Fibroblast of lung (primary cell): ENCODE data around the gene GAD1. TPM values are rescaled to one million over a fixed set of nuclear protein-coding genes. Genes with fewer than 3 reads are reported as not detected.

Experiments used
- DNase-seq, 2 donors: peaks; one replicate each; pipeline versions ENCODE4 v3.0.0 to v3.0.0-alpha.2; 2010; ENCODE audit warnings: low read depth in 2 of 2
- H2AFZ ChIP-seq: 2 replicates; pipeline ENCODE4 v1.5.1; 2012; ENCODE audit warnings: low read length, control low read depth, inconsistent platforms
- H3K27ac ChIP-seq: 2 replicates; pipeline ENCODE4 v1.5.1; 2011; ENCODE audit warnings: low read length, control low read depth; ENCODE audit not compliant: insufficient read depth
- H3K27me3 ChIP-seq: 2 replicates; pipeline ENCODE4 v1.5.1; 2011; ENCODE audit warnings: mild to moderate bottlenecking, low read length; ENCODE audit not compliant: control insufficient read depth, insufficient read depth
- H3K36me3 ChIP-seq: 2 replicates; pipeline ENCODE4 v1.5.1; 2011; ENCODE audit warnings: low read length; ENCODE audit not compliant: control insufficient read depth, insufficient read depth
- H3K4me1 ChIP-seq: 2 replicates; pipeline ENCODE4 v1.5.1; 2011; ENCODE audit warnings: low read length; ENCODE audit not compliant: control insufficient read depth, insufficient read depth; ENCODE audit errors: extremely low read depth
- H3K4me2 ChIP-seq: 2 replicates; pipeline ENCODE4 v1.5.1; 2011; ENCODE audit warnings: low read length, control low read depth; ENCODE audit not compliant: insufficient read depth; ENCODE audit errors: extremely low read depth
- H3K4me3 ChIP-seq, 4 experiments: fragments of 200-600 bp in 1 of 4; sonication (generic) in 1 of 4; replicated peaks in 1 of 4; 2 replicates each; pipeline ENCODE4 v1.5.1; 2011 to 2016; ENCODE audit warnings: low read length in 4 of 4, low read depth in 3 of 4, mild to moderate bottlenecking in 3 of 4, control low read depth in 2 of 4, inconsistent platforms in 1 of 4, mixed read lengths in 1 of 4; ENCODE audit not compliant: insufficient read depth in 1 of 4; ENCODE audit errors: control extremely low read depth in 1 of 4
- H3K79me2 ChIP-seq: 2 replicates; pipeline ENCODE4 v1.5.1; 2012; ENCODE audit warnings: mild to moderate bottlenecking, low read length, inconsistent platforms; ENCODE audit not compliant: control insufficient read depth, insufficient read depth
- H3K9ac ChIP-seq: 2 replicates; pipeline ENCODE4 v1.5.1; 2011; ENCODE audit warnings: mild to moderate bottlenecking, low read length, control low read depth; ENCODE audit not compliant: insufficient read depth
- H3K9me3 ChIP-seq: 2 replicates; pipeline ENCODE4 v1.5.1; 2012; ENCODE audit warnings: low read depth, low read length; ENCODE audit not compliant: control insufficient read depth, insufficient read depth
- H4K20me1 ChIP-seq: 2 replicates; pipeline ENCODE4 v1.5.1; 2011; ENCODE audit warnings: low read length; ENCODE audit not compliant: control insufficient read depth, insufficient read depth; ENCODE audit errors: extremely low read depth
- CTCF ChIP-seq, 2 donors: IDR thresholded peaks in 1 of 2; conservative IDR thresholded peaks in 1 of 2; 1 replicate in 1 of 2; 2 replicates in 1 of 2; pipeline ENCODE4 v1.5.1; 2011 to 2012; ENCODE audit warnings: low read length in 2 of 2, control low read depth in 1 of 2, inconsistent platforms in 1 of 2, low read depth in 1 of 2, mild to moderate bottlenecking in 1 of 2
- EZH2 ChIP-seq: IDR thresholded peaks from 2 replicates; pipeline ENCODE4 v1.5.1; 2012; ENCODE audit warnings: low read length, control low read depth, mild to moderate bottlenecking; ENCODE audit errors: missing control alignments
- polyA plus RNA-seq, 2 donors: library from polyadenylated mRNA; depleted of rRNA in 1 of 2; stranded (reverse) in 1 of 2; unstranded in 1 of 2; fragments of >200 nt; gene quantifications; 2 replicates each; pipeline ENCODE4 v1.2.1, GENCODE V29; 2011 to 2012; ENCODE audit warnings: missing spikeins in 1 of 2
- total RNA-seq: library from RNA; depleted of rRNA; stranded (reverse); fragments of >200 nt; gene quantifications from 2 replicates; pipeline ENCODE4 v1.2.1, GENCODE V29; 2014

GAD1 gene
- total and polyA plus RNA-seq, 2 donors (not counting 1 experiment from before 2014, with no cell fraction given) = 0.12 to 0.33 TPM

GRCh38 chr2:170896622-170897021, 79.9 kb downstream of the GAD1 start:
- no peaks in the 10 kb centered on the region for H3K9me3 ChIP-seq
- H3K36me3 ChIP-seq = no peaks in the 10 kb centered on the region
- H3K79me2 ChIP-seq = no peaks in the 10 kb centered on the region
- TF ChIP-seq EZH2 (no peak), CTCF (conservative IDR thresholded peaks at IDR 0.05 in 1 of 2, IDR thresholded peaks at IDR 0.05 in 1 of 2; ENCODE audit: low read depth in 1 of 2, low read length in 2 of 2) (no peak)
- H3K4me1 ChIP-seq = no peaks in the 10 kb centered on the region
- no peak overlapping the region for H3K27ac ChIP-seq
- H4K20me1 ChIP-seq = no peaks in the 10 kb centered on the region
- no peaks in the 10 kb centered on the region for H3K27me3 ChIP-seq
- H3K4me2 ChIP-seq = no peak overlapping the region
- H3K9ac ChIP-seq = no peak overlapping the region
- H3K4me3 ChIP-seq = no peak overlapping the region
- no peak overlapping the region for H2AFZ ChIP-seq
- DNase-seq = no peak

DNA sequence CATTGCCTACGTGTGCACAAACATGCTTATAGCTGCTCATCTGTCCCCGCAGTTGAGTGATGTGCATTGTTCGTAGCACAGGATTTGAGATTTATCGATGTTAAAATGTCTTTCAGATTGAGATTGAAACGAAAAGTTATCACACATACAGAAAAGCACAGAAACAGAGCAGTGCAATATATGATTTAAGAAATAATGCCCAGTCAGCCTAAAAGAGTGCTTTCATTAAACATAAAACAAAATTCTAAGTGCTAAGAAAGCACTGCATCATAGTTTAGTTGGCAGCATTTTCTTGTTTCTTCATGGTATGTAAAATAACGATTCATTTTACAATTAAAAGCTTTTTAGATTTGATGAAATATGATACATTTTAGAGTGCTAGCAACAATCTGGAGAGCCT, 80.4 kb downstream of the GAD1 start:
- no peak for DNase-seq
- TF ChIP-seq EZH2 (no peak), CTCF (conservative IDR thresholded peaks at IDR 0.05 in 1 of 2, IDR thresholded peaks at IDR 0.05 in 1 of 2; ENCODE audit: low read depth in 1 of 2, low read length in 2 of 2) (no peak)
- H3K4me1 ChIP-seq = no peaks in the 10 kb centered on the region
- no peaks in the 10 kb centered on the region for H4K20me1 ChIP-seq
- H3K36me3 ChIP-seq = no peaks in the 10 kb centered on the region
- no peak overlapping the region for H2AFZ ChIP-seq
- H3K79me2 ChIP-seq = no peaks in the 10 kb centered on the region
- no peak overlapping the region for H3K4me3 ChIP-seq
- H3K9me3 ChIP-seq = no peaks in the 10 kb centered on the region
- no peaks in the 10 kb centered on the region for H3K27me3 ChIP-seq
- no peak overlapping the region for H3K4me2 ChIP-seq
- no peak overlapping the region for H3K27ac ChIP-seq
- H3K9ac ChIP-seq = no peak overlapping the region

DNA sequence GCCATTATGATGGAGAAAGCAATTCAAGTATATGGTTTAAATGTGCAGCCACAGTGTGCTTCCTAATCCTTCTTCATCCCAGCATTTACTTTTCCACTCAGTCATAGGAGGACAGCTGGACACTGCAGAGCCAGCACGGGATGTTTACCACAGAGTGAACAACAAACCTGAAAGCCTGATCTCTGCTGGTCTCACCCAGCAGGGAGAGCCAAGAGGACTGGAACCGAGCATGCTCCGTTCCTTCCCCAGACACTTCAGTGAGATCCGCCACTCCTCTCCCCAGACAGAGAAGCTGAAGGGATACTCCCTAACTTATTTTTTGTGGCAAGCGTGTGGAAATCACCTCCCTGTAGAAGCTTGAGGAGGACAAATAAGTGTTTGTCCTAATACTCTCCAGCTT, 89.2 kb downstream of the GAD1 start:
- H3K36me3 ChIP-seq = no peaks in the 10 kb centered on the region
- H2AFZ ChIP-seq = no peak overlapping the region
- H4K20me1 ChIP-seq = no peaks in the 10 kb centered on the region
- no peak overlapping the region for H3K4me3 ChIP-seq
- no peaks in the 10 kb centered on the region for H3K4me1 ChIP-seq
- no peaks in the 10 kb centered on the region for H3K79me2 ChIP-seq
- H3K27ac ChIP-seq = no peak overlapping the region
- H3K9ac ChIP-seq = no peak overlapping the region
- no peaks in the 10 kb centered on the region for H3K9me3 ChIP-seq
- no peak overlapping the region for H3K4me2 ChIP-seq
- DNase-seq = no peak
- peaks cover 3% of the 10 kb centered on the region for H3K27me3 ChIP-seq
- TF ChIP-seq CTCF (conservative IDR thresholded peaks at IDR 0.05 in 1 of 2, IDR thresholded peaks at IDR 0.05 in 1 of 2; ENCODE audit: low read depth in 1 of 2, low read length in 2 of 2) (no peak), EZH2 (no peak)

Other genes with a start within 250 kb of the GAD1 start
- under 0.01 TPM in 1 of 2 replicates, not detected in the other for gene SP5, start 101.5 kb upstream of the GAD1 start, total RNA-seq
- not detected in 2 replicates for gene SP5, start 101.5 kb upstream of the GAD1 start, polyA plus RNA-seq
- 3.1 and 4.1 TPM in 2 replicates for gene ERICH2, start 46.5 kb upstream of the GAD1 start, total RNA-seq
- 0.12 TPM in 1 of 2 replicates, not detected in the other for gene ERICH2, start 46.5 kb upstream of the GAD1 start, polyA plus RNA-seq
- 24.4 and 28.2 TPM in 2 replicates for gene GORASP2, start 112.4 kb downstream of the GAD1 start, total RNA-seq
- 220 and 228 TPM in 2 replicates for gene GORASP2, start 112.4 kb downstream of the GAD1 start, polyA plus RNA-seq